ENCODE results near the gene SREBF1. TPM values are rescaled to one million over a fixed set of nuclear protein-coding genes. Genes with fewer than 3 reads are reported as not detected.

The SREBF1 gene
- total and polyA plus RNA-seq, 2 experiments from 2014 or later = 19.2 to 36.2 TPM

DNA sequence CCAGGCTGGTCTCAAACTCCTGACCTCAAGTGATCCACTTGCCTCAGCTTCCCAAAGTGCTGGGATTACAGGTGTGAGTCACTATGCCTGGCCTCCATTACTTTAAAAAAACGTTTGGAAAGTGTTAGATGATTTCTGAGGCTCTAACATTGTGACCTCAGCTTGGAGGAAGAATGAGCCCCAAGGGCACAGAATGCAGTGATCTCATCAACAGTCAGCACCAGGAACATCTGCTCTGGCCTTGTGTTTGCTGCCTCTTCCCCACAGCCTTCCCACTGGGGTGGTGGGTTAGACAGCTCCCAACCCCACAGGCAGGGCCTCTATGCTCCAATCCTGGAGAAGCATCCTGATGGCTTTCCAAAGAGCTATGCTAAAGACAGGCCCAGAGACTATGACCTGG lies 37.7 kb upstream of the SREBF1 start:
- Histone ChIP-seq H3K9me3 (ENCODE audit: low read depth) (no peaks in the 10 kb centered on the region), H4K20me1 (ENCODE audit: insufficient read depth) (no peaks in the 10 kb centered on the region), H3K27me3 (replicated peaks; ENCODE audit: insufficient read depth) (no peaks in the 10 kb centered on the region), H3K4me2 (ENCODE audit: unreplicated experiment) (no peak overlapping the region), H3K36me3 (ENCODE audit: low read depth) (peaks cover 11% of the 10 kb centered on the region; the same call in 1 of the 2 replicates), H3K4me1 (ENCODE audit: insufficient read depth) (peaks cover 23% of the 10 kb centered on the region), H3K4me3 (no peak overlapping the region), H2AFZ (no peak overlapping the region), H3K9ac (no peak overlapping the region), H3K9me2 (ENCODE audit: insufficient read depth) (no peaks in the 10 kb centered on the region), H3K27ac (peak overlapping the region; percentile 30), H3K79me2 (ENCODE audit: insufficient read depth) (no peaks in the 10 kb centered on the region), H3F3A (ENCODE audit: insufficient read depth) (peaks cover 16% of the 10 kb centered on the region; the same call in 1 of the 2 replicates)
- in situ Hi-C loops (cut with MboI) = loop anchor here (25.0 kb wide), 1 partner anchor 187 kb away; the partner anchor contains the start of gene RAI1
- peak; percentile 81 for DNase-seq
- TF ChIP-seq EZH2 (IDR thresholded peaks at IDR 0.05; ENCODE audit: insufficient read depth, poor library complexity, severe bottlenecking) (no peak), EZH2phosphoT487 (IDR thresholded peaks at IDR 0.05; ENCODE audit: insufficient read depth, low read depth) (no peak)
- WGBS, 2 experiments (ENCODE audit: low coverage in 1 of 2, low lambda C conversion rate in 2 of 2, missing lambda C conversion rate in 2 of 2) = 0% methylated on average over 1 of the region's 1 CpG

- no peak overlapping the region for H3K4me2 ChIP-seq (ENCODE audit: unreplicated experiment)
- DNase-seq = no peak
- no peaks in the 10 kb centered on the region for H3K79me2 ChIP-seq (ENCODE audit: insufficient read depth)
- no peaks in the 10 kb centered on the region for H3K9me2 ChIP-seq (ENCODE audit: insufficient read depth)
- no peak overlapping the region for H3K4me3 ChIP-seq
- H3K27me3 ChIP-seq (replicated peaks; ENCODE audit: insufficient read depth) = no peaks in the 10 kb centered on the region
- in situ Hi-C loops (cut with MboI) = loop anchor here (25.0 kb wide), 1 partner anchor 186 kb away; the partner anchor contains the start of gene RAI1
- no peaks in the 10 kb centered on the region for H4K20me1 ChIP-seq (ENCODE audit: insufficient read depth)
- H3K4me1 ChIP-seq (ENCODE audit: insufficient read depth) = peaks cover 23% of the 10 kb centered on the region
- H3F3A ChIP-seq (ENCODE audit: insufficient read depth) = peaks cover 16% of the 10 kb centered on the region; the same call in 1 of the 2 replicates
- no peak overlapping the region for H2AFZ ChIP-seq
- 76 to 81% methylated on average over 8 of the region's 8 CpGs for WGBS, 2 experiments (ENCODE audit: low coverage in 1 of 2, low lambda C conversion rate in 2 of 2, missing lambda C conversion rate in 2 of 2)
- no peak overlapping the region for H3K27ac ChIP-seq
- H3K9me3 ChIP-seq (ENCODE audit: low read depth) = no peaks in the 10 kb centered on the region
- no peak for TF ChIP-seq EZH2 (IDR thresholded peaks at IDR 0.05; ENCODE audit: insufficient read depth, poor library complexity, severe bottlenecking)
- no peak for TF ChIP-seq EZH2phosphoT487 (IDR thresholded peaks at IDR 0.05; ENCODE audit: insufficient read depth, low read depth)
- H3K36me3 ChIP-seq (ENCODE audit: low read depth) = peaks cover 14% of the 10 kb centered on the region; the same call in 1 of the 2 replicates
- no peak overlapping the region for H3K9ac ChIP-seq
These were observed 36.7 kb upstream of the SREBF1 start for GRCh38 chr17:17873450-17873991.

- no peaks in the 10 kb centered on the region for H4K20me1 ChIP-seq (ENCODE audit: insufficient read depth)
- no peak for DNase-seq
- H3K9me3 ChIP-seq (ENCODE audit: low read depth) = no peaks in the 10 kb centered on the region
- H3K9me2 ChIP-seq (ENCODE audit: insufficient read depth) = no peaks in the 10 kb centered on the region
- no peak overlapping the region for H3K4me2 ChIP-seq (ENCODE audit: unreplicated experiment)
- 88 to 91% methylated on average over 9 of the region's 9 CpGs for WGBS, 2 experiments (ENCODE audit: low coverage in 1 of 2, low lambda C conversion rate in 2 of 2, missing lambda C conversion rate in 2 of 2)
- in situ Hi-C loops (cut with MboI) = loop anchor here (25.0 kb wide), 1 partner anchor 185 kb away; the partner anchor contains the start of gene RAI1
- H3K79me2 ChIP-seq (ENCODE audit: insufficient read depth) = no peaks in the 10 kb centered on the region
- peaks cover 16% of the 10 kb centered on the region; the same call in 1 of the 2 replicates for H3F3A ChIP-seq (ENCODE audit: insufficient read depth)
- no peak for TF ChIP-seq EZH2 (IDR thresholded peaks at IDR 0.05; ENCODE audit: insufficient read depth, poor library complexity, severe bottlenecking)
- TF ChIP-seq EZH2phosphoT487 (IDR thresholded peaks at IDR 0.05; ENCODE audit: insufficient read depth, low read depth) = no peak
- H3K36me3 ChIP-seq (ENCODE audit: low read depth) = peaks cover 14% of the 10 kb centered on the region; the same call in 1 of the 2 replicates
- H3K4me1 ChIP-seq (ENCODE audit: insufficient read depth) = peaks cover 16% of the 10 kb centered on the region
- H3K9ac ChIP-seq = no peak overlapping the region
- no peaks in the 10 kb centered on the region for H3K27me3 ChIP-seq (replicated peaks; ENCODE audit: insufficient read depth)
- no peak overlapping the region for H3K27ac ChIP-seq
- H2AFZ ChIP-seq = no peak overlapping the region
- no peak overlapping the region for H3K4me3 ChIP-seq
These were observed 36.0 kb upstream of the SREBF1 start for GRCh38 chr17:17872547-17873345.

DNA sequence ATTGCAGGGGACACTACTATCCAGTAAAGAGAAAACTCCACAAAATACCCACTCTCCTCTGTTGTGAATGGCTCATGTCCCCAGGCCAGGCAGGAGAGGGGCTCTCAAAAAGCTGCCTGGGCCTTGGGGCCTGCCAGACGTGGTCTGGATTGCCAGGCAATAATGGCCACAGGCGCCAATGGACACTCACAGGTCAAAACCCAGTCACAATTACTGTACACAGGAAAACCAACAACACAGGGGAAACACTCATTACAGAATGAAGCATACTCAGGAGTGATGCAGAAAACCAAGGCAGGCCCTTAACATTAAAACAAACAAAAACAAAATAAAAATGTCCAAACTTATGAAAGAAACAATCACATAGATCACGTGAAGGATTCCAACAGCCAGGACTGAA lies 35.1 kb upstream of the SREBF1 start:
- TF ChIP-seq EZH2 (IDR thresholded peaks at IDR 0.05; ENCODE audit: insufficient read depth, poor library complexity, severe bottlenecking) (no peak), EZH2phosphoT487 (IDR thresholded peaks at IDR 0.05; ENCODE audit: insufficient read depth, low read depth) (no peak)
- no peaks in the 10 kb centered on the region for H3K9me3 ChIP-seq (ENCODE audit: low read depth)
- no peak overlapping the region for H2AFZ ChIP-seq
- no peaks in the 10 kb centered on the region for H3K27me3 ChIP-seq (replicated peaks; ENCODE audit: insufficient read depth)
- no peak overlapping the region for H3K4me3 ChIP-seq
- H3K27ac ChIP-seq = no peak overlapping the region
- no peak for DNase-seq
- H3F3A ChIP-seq (ENCODE audit: insufficient read depth) = peaks cover 12% of the 10 kb centered on the region; the same call in 1 of the 2 replicates
- no peaks in the 10 kb centered on the region for H3K79me2 ChIP-seq (ENCODE audit: insufficient read depth)
- in situ Hi-C loops (cut with MboI) = loop anchor here (25.0 kb wide), 1 partner anchor 185 kb away; the partner anchor contains the start of gene RAI1
- 88 to 92% methylated on average over 3 of the region's 3 CpGs for WGBS, 2 experiments (ENCODE audit: low coverage in 1 of 2, low lambda C conversion rate in 2 of 2, missing lambda C conversion rate in 2 of 2)
- no peak overlapping the region for H3K9ac ChIP-seq
- no peak overlapping the region for H3K4me2 ChIP-seq (ENCODE audit: unreplicated experiment)
- peaks cover 14% of the 10 kb centered on the region; the same call in 1 of the 2 replicates for H3K36me3 ChIP-seq (ENCODE audit: low read depth)
- H3K4me1 ChIP-seq (ENCODE audit: insufficient read depth) = peaks cover 8% of the 10 kb centered on the region
- H4K20me1 ChIP-seq (ENCODE audit: insufficient read depth) = no peaks in the 10 kb centered on the region
- no peaks in the 10 kb centered on the region for H3K9me2 ChIP-seq (ENCODE audit: insufficient read depth)

All from GM23248 (cell line).